NT2/D1 (cell line): ENCODE data around the gene MORN1.
A peak's percentile ranks its signal among the peaks of the same experiment; 100 is the strongest.

Experiments used
- DNase-seq: peaks from one replicate; pipeline ENCODE4 v3.0.0-alpha.2; 2011; ENCODE audit warnings: low read depth, low spot score
- H3K27me3 ChIP-seq: 2 replicates; pipeline ENCODE4 v1.6.0; 2011; ENCODE audit warnings: mild to moderate bottlenecking; ENCODE audit not compliant: insufficient read length, insufficient read depth
- H3K36me3 ChIP-seq: 2 replicates; pipeline ENCODE4 v1.6.1; 2011; ENCODE audit warnings: mild to moderate bottlenecking, low read length, mixed read lengths; ENCODE audit not compliant: insufficient read depth, insufficient read length
- H3K4me1 ChIP-seq: 2 replicates; pipeline ENCODE4 v1.5.1; 2011; ENCODE audit not compliant: insufficient read depth, insufficient read length
- H3K4me3 ChIP-seq: 2 replicates; pipeline ENCODE4 v1.5.1; 2011; ENCODE audit warnings: low read depth; ENCODE audit not compliant: insufficient read length
- H3K9ac ChIP-seq: 2 replicates; pipeline ENCODE4 v1.6.0; 2011; ENCODE audit warnings: low read depth; ENCODE audit not compliant: insufficient read length
- H3K9me3 ChIP-seq: 2 replicates; pipeline ENCODE4 v1.5.1; 2011; ENCODE audit warnings: mild to moderate bottlenecking, low read length; ENCODE audit not compliant: insufficient read depth
- SUZ12 ChIP-seq: IDR thresholded peaks from 2 replicates; pipeline ENCODE4 v1.6.1; 2011; ENCODE audit not compliant: insufficient read length, insufficient read depth; ENCODE audit errors: extremely low read depth
- YY1 ChIP-seq: IDR thresholded peaks from 2 replicates; pipeline ENCODE4 v1.6.1; 2011; ENCODE audit not compliant: insufficient read length, insufficient read depth
- ZNF274 ChIP-seq: IDR thresholded peaks from 2 replicates; pipeline ENCODE4 v1.6.1; 2011; ENCODE audit warnings: mild to moderate bottlenecking, low read depth, low read length

The MORN1 gene

DNA sequence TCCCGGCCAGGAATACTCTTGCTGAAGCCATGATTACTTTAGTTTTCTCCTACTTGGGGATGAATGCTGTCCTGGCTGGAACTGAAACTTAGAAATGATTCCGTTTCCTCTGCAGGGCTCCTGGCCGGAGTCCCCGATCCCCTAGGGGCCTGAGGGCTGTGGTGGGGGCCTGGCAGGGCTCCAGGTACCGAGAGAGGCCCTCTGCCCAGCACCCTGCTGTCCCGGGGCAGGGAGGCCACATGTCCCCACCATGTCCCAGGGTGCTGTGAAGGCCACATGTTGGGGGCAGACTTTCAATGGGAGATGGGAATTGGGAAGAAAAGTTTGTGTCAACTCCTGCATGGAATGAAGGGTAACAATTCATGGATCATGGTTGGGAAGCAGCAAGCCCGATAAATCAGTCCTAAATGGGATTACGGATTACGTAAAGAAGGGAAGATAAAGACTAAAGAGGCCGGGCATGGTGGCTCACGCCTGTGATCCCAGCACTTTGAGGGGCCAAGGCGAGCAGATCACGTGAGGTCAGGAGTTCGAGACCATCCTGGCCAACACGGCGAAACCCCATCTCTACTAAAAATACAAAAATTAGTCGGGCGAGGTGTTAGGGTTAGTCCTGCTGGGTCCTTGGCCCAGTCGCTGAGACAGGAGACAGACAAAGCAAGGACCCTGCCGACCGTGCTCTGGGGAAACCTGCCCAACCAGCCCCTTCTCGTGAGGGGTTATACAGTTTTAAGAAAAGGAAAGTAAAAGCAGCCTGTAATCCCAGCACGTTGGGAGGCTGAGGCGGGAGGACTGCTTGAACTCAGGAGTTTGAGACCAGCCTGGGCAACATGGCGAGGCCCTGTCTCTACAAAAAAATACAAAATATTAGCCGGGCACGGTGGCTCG, 37.6 kb downstream of the MORN1 start:
- Histone ChIP-seq H3K9me3 (no peaks in the 10 kb centered on the region), H3K9ac (peak overlapping the region; percentile 32), H3K27me3 (no peaks in the 10 kb centered on the region), H3K4me3 (no peak overlapping the region), H3K36me3 (no peaks in the 10 kb centered on the region), H3K4me1 (peaks cover 2% of the 10 kb centered on the region)
- no peak for TF ChIP-seq ZNF274
- TF ChIP-seq SUZ12 = no peak
- TF ChIP-seq YY1 = no peak
- DNase-seq = no peak

DNA sequence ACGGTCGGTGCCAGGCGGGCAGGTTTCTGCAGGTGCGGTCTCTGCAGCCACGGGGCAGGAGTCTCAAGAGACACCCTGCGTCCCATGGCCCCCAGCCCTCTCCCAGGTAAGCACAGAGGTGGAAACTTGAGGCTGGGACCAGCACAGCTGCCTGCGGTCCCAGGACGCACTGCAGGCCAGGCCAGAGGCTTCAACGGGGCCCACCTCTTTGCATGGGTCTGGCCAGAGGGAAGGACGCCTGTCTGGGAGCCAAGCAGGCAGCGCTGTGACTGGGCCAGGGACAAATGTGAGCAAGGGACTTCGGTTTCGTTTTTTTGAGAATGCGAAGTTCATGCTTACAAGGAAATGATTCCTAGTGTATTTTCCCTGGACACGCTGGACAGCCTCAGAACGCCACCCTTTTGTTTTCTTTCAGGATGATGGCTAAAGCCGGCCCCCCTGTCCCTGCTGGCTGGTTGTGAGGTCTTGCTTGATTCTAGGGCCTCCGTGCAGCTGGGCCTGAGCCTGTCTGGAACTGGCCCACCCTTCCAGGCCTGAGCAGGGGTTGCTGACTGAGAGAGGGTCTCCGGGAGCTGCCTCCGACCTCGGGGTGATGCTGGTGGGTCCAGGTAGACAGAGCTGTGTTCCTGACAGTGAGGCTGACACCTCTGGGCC, 38.3 kb downstream of the MORN1 start:
- H3K4me3 ChIP-seq = no peak overlapping the region
- no peaks in the 10 kb centered on the region for H3K36me3 ChIP-seq
- peaks cover 5% of the 10 kb centered on the region for H3K4me1 ChIP-seq
- H3K9ac ChIP-seq = peak overlapping the region; percentile 32
- H3K27me3 ChIP-seq = no peaks in the 10 kb centered on the region
- no peak for DNase-seq
- no peaks in the 10 kb centered on the region for H3K9me3 ChIP-seq
- TF ChIP-seq SUZ12 = no peak

DNA sequence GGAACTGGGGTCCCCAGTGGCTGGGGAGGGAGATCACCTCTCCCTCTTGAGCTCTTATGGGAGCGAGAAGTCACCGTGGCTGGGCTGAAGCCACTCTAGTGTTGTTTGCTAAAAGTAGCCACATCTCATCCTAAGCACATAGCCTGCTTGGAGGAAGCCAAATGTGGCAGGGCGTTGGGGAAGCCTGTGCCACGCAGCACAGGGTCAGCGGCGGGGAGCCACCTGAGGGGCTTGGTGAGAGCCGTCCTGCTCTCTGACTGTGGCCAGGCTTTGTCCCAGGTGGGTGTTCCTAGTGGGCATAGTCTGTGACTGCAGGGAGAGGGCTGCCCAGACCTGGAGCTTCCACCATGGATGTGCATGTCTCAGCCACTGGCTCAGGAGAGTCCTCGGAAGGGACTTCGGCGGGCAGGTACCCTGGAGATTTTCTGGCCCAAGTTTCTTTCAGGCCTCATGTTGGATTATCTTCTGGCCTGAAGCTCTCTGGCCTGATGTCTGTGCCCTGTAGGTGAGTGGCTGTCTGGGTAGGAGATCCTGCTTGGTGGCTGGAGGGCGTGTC, 38.9 kb downstream of the MORN1 start:
- Histone ChIP-seq H3K4me3 (no peak overlapping the region), H3K9me3 (no peaks in the 10 kb centered on the region), H3K36me3 (no peaks in the 10 kb centered on the region), H3K27me3 (no peaks in the 10 kb centered on the region), H3K4me1 (peaks cover 6% of the 10 kb centered on the region), H3K9ac (no peak overlapping the region)
- DNase-seq = no peak
- TF ChIP-seq ZNF274 (no peak), YY1 (no peak), SUZ12 (no peak)

DNA sequence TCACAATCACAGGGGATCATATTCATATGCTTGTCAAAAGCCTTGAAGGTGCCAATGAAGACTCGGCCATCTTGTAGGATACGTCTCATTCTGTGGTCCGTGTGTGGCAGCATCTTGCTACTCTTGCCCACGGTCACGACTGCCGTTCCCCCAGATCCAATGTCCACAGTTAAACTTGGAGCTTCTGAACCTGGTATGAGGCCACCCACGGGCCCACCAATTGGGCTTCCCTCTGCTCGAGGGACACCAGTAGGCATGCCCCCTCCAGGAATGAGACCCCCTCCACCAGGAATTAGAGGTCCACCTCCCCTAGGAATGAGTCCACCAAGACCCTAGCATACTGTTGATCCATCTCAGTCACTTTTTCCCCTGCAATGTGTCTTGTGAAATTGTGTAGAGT, 39.6 kb downstream of the MORN1 start:
- no peak for DNase-seq
- Histone ChIP-seq H3K4me1 (peaks cover 6% of the 10 kb centered on the region), H3K9ac (no peak overlapping the region), H3K36me3 (no peaks in the 10 kb centered on the region), H3K27me3 (no peaks in the 10 kb centered on the region), H3K9me3 (no peaks in the 10 kb centered on the region), H3K4me3 (no peak overlapping the region)
- TF ChIP-seq ZNF274 (no peak), SUZ12 (no peak), YY1 (no peak)

DNA sequence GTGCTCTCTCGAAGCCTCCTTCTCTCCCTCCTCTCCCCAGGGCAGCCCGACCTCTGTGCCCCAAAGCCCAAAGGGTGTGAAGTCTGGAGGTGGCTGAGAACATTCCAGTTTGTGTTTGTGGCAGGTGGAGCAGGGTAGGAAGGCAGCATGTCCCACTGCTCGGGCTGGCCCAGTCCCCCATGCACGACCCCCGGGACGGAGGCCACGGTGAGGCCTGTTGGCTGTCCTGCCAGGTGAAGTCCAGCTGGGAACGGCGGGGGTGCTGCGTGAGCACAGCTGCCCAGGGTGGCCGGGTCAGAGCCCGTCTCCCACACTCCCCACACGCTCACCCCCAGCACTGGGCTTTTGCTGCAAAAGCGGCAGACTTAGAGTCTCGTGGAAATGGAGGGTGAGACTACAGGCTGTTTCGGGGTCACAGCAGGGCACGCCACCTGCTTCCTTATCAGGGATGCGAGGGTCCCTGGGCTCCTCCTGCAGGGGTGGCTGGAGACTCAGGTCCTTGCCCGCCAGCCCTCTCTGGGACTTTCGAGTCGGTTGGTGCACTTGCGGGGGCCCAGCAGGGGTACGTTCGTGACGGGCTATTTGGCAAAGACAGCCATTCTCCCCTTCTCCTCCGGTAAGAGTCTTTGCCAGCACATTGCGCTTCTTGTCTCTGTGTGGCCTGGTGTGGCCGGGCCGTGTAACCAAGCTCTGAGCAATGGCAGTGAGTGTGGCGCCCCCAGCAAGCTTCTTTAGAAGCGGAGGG, 40.3 kb downstream of the MORN1 start:
- TF ChIP-seq YY1 (no peak), SUZ12 (no peak), ZNF274 (no peak)
- Histone ChIP-seq H3K27me3 (no peaks in the 10 kb centered on the region), H3K4me1 (peaks cover 6% of the 10 kb centered on the region), H3K9me3 (no peaks in the 10 kb centered on the region), H3K36me3 (no peaks in the 10 kb centered on the region), H3K9ac (no peak overlapping the region), H3K4me3 (no peak overlapping the region)
- DNase-seq = no peak

DNA sequence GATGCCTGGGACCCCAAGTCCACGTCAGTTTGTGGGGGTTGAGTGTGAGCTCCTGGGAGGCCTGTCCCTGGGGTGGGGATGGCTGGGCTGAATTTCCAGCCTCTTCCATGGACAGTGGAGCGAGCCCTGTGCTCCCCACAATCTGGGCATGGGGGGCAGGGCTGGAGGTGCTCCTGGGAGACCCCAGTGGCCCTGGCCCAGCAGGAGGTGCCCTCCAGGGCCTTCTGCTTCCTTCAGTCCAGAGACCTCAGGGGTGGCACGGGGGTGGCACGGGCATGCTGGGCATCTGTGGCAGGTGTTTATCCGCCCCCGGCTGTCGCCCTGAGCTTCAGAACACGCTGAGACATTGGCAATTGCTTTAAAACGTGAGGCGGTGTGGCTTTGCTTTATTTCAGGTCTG, 40.9 kb downstream of the MORN1 start:
- Histone ChIP-seq H3K27me3 (no peaks in the 10 kb centered on the region), H3K9me3 (no peaks in the 10 kb centered on the region), H3K9ac (no peak overlapping the region), H3K36me3 (no peaks in the 10 kb centered on the region), H3K4me3 (no peak overlapping the region), H3K4me1 (peaks cover 4% of the 10 kb centered on the region)
- TF ChIP-seq SUZ12 = no peak
- TF ChIP-seq ZNF274 = no peak
- DNase-seq = no peak

DNA sequence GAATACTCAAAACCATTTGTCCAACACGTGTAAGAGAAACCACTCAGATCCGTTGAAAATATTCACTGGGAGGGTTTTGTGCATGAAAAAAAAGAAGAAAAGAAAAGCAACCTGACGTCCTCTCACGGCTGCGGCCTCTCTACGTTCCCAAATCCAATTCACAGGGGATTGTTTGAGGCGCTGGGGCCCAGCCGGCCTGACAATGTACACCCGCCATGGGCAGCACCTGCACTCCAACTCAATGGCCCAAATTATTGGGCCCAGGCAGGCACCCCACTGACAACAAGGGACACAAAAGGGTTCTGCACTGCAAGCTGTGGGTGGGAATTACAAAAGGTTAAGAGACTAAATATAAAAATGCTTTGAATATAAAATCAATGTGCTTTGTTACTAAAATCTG, 41.5 kb downstream of the MORN1 start:
- H3K36me3 ChIP-seq = no peaks in the 10 kb centered on the region
- H3K9ac ChIP-seq = no peak overlapping the region
- H3K4me3 ChIP-seq = no peak overlapping the region
- H3K4me1 ChIP-seq = peaks cover 3% of the 10 kb centered on the region
- no peak for DNase-seq
- H3K27me3 ChIP-seq = no peaks in the 10 kb centered on the region
- no peaks in the 10 kb centered on the region for H3K9me3 ChIP-seq
- TF ChIP-seq ZNF274 = no peak
- TF ChIP-seq YY1 = no peak
- no peak for TF ChIP-seq SUZ12
